ENCODE measurements around the gene JPH3. TPM values are rescaled to one million over a fixed set of nuclear protein-coding genes. Genes with fewer than 3 reads are reported as not detected.

The JPH3 gene
- total RNA-seq, 2 donors from 2014 or later, result 0.18 to 0.39 TPM

DNA sequence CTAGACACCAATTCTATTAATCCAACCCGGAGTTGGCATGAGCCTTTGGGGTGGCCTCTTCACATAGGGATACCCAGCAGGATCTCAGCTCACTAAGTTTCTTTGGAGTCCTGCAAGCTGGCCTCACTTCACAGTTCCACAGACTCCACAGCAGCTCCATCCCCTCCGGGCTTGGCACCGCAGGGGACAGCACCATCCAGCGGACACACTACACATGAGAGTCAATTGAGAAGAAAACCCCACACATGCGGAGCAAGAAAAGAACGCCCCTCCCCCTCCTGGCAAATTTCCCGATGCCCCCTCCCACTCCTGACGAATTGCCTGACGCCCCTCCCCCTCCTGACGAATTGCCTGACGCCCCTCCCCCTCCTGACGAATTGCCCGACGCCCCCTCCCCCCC is 132.3 kb downstream of the JPH3 start:
- intact Hi-C loops (cut with DNase I, micrococcal nuclease), result no loop called here
- ATAC-seq (no peak), DNase-seq (no peak)

DNA sequence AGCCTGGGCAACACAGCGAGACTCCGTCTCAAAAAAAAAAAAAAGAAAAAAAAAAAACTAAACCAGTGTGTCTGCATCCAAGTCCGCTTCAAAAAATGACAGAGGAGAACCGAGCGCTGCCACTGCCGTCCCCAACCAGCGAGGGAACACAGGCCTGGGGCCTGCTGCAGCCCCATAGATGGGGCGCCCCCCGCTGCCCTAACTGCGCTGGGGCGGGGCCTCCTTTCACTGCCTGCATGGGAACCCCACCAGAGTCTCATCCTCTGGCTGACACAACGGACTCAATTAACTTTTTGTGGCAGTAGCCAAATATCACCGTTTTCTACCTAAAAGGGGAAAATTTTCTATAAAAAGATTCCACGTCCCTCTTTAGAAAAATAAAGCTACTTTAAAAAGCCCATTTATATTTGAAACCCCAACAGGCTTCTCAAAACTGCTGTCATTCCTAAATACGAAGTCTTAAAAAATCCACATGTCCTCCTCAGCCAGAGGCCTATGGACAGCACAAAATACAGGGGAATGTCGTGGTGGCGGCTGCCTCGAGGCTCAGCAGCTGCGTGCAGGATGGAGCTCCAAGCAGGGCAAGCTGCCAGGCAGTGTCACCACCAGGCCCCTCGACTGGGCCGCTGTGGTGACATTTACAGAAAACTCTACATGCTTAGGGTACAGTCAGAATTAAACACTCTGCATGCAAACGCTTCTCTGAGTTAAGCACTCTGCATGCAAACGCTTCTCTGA is 133.1 kb downstream of the JPH3 start:
- intact Hi-C loops (cut with DNase I, micrococcal nuclease), result no loop called here
- DNase-seq (no peak), ATAC-seq (no peak)

DNA sequence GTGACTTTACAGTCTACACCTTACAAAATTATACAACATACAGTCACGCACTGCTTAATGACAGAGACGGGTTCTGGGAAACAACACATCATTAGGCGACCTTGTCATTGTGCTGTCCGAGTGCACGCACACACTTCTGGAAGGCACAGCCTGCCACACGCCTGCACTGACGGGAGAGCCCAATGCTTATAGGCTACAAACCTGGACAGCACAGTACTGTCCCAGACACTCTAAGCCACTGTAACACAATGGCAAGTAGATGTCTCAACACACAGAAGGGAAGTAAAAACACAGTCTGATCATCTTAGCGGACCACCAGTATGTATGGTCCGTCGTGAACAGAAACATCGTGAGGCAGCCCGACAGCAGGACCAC is 133.7 kb downstream of the JPH3 start:
- intact Hi-C loops (cut with DNase I, micrococcal nuclease), result no loop called here
- ATAC-seq (no peak), DNase-seq (no peak)

DNA sequence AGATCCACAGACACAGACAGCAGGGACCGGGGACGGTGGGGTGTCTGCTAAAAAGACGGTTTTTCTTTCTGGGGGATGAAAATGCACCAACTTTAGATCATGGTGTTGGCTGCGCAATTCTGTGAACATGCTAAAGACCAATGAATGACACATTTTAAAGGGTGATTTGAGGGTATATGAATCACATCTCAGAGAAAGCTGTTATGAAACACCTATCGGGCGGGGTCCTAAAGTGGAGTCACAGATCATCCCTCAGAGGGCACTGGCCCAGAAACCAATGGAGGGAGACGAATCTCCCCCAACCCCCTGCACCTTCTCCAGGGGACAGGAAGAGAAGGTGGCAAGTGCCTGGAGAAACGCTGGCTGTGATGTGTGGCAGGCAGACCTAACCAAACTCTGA is 137.5 kb downstream of the JPH3 start:
- no peak for ATAC-seq

DNA sequence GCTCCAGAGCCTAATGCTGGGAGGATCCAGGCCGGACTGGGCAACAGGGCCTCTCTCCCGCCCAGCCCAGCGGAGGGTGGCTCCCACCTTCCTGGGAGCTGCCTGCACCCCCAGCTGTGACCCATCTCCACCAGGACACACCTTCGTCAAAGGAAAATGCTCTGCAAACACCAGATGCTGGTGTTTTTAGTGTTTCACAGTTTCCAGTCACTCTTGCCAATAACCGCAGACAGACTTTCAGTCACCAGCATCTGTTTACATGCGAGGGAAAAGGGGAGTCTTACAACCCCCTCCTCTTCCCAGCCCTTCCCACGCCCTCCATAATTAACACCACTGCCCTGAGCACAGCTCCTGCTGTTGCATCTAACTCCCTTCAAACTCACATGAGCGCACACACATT is 138.1 kb downstream of the JPH3 start:
- intact Hi-C loops (cut with DNase I, micrococcal nuclease), result no loop called here
- DNase-seq (no peak), ATAC-seq (no peak)

More for the DNA sequence above, 137.5 kb downstream of the JPH3 start:
- no peak for DNase-seq
- intact Hi-C loops (cut with DNase I, micrococcal nuclease), result no loop called here

DNA sequence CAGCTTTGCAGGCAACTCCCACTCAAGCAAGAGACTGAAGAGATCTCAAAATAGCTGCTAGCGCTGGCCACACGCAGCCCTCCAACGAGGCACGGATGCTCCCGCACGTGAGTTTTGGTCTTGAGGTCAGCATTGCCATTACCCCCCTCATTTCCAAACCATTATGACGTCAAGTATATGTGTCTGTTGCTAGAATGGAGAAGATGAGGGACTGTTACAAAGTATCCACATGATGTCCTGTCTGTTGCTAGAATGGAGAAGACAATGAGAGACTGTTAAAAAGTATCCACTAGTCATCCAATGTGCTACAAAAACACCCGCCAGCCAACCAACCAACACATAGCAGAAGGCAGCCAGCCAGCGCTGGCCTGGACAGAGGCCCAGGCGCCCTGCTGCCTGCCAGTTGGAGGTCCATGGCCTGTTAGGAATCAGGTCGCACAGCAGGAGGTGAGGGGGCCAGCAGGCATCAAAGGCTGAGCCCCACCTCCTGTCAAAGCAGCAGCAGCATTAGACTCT is 138.7 kb downstream of the JPH3 start:
- DNase-seq (no peak), ATAC-seq (no peak)
- intact Hi-C loops (cut with DNase I, micrococcal nuclease), result no loop called here

DNA sequence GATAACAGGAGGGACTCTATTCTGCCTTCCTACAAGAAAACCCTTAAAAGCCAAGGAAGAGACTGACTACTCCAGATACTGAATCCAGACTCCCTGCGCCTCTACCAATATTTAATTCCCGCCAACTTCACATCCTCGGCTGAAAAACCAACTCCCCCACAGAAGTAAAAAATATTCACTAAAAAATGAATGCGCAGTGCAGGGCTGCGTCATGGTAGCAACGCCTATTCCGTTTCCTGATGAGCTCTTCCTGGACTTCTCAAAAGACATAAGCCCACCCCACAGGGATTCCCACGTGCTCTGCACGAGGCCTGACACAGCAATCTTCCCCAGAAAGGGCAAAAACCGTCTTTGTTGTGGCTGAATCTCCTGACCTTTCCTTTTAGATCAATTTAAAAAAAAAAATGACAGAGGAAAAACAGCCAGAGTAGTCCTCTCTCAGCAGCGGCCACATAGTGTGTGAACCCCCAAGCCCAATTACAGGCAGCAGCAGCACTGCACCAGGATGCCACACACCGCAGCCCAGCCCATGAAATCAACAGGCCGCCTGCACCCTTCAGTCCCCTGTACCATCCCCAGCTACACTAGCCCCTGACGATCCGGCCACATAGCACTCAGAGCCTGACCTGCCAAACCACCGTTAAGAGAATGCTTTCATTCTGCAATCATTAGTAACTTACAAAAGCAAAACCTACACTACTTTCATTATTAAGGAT is 139.6 kb downstream of the JPH3 start:
- intact Hi-C loops (cut with DNase I, micrococcal nuclease), result no loop called here
- no peak for DNase-seq
- ATAC-seq, result no peak

DNA sequence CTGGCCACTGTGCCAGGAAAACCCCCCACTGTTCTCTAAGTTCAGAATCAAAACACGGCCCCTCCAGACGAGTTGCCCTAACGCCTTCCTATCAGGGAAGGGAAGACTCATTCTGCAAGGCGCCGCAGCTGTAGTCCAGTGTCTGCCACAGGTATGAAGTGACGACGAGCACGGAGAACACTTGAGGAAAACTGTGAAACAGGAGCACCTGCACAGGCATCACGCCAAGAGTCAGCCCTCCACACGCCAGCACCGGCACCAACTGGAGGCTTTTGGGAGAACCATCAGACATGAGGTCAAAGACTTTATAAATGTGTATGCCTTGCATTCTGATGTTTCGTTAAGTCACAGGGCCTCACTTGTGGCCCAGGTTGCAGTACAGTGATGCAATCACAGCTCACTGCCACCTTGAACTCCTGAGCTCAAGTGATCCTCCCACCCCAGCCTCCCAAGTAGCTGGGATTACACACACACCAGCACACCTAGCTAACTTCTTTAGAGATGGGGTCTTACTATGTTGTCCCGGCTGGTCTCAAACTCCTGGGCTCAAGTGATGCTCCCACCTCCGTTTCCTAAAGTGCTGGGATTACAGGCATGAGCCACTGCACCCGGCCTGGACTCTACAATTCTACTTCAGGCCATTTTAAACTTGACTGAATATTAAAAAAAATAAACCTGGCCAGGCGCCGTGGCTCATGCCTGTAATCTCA is 140.6 kb downstream of the JPH3 start:
- DNase-seq (no peak), ATAC-seq (no peak)
- intact Hi-C loops (cut with DNase I, micrococcal nuclease), result no loop called here

DNA sequence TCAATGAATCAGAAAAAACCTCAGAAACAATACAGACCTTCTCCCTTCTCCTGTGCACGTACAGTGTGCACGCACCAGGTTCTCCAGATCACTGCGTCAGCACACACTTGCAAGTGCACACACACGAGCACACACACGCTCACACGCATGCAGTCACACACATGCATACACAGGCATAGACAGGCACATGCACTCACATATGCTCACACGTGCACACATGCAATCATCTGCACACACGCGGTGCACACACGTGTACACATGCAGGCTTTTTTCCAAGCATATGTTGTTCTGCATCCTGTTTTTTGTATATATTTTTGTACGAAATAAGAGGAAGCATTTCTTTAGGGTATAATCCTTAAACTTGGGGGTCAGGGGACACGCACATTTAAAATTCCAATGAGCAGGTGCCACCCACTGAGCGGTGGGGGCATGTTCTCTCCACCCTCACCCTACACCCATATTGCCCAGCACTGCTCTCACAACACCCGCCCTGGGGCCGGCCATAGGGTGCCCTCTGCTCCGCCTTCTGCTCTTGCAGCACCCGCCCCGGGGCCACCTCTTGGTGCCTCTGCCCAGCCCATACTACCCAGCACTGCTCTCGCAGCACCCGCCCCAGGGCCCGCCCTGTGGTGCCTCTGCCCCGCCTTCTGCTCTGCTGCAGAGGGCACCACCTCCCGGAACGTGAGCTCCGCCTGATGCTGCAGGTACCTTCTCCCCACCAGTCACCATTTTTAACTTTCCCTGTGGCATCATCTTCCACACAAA is 142.6 kb downstream of the JPH3 start:
- DNase-seq (peak; percentile 83 to 89), ATAC-seq (peak; percentile 100)
- intact Hi-C loops (cut with DNase I, micrococcal nuclease), result no loop called here

DNA sequence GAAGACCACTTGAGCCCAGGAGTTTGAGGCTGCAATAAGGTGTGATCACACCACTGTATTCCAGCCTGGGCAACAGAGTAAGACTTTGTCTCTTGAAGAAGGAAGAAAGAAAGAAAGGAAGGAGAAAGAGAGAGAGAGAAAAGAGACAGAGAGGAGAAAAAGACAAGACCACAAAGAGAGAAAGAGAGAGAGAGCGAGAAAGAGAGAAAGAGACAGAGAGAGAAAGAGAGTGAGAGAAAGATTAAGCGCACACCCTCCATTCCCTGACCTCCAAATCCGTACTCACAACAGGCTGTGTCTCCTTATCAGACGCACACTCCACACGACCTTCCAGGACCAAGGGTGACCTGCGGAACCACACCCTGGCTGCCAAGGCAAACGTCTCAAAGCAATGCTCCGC is 143.9 kb downstream of the JPH3 start:
- no peak for DNase-seq
- intact Hi-C loops (cut with DNase I, micrococcal nuclease), result no loop called here
- ATAC-seq, result no peak

Other genes starting within 250 kb of the JPH3 start
- 10 to 100 TPM; 57.5 to 79.8 TPM for gene FBXO31, start 218.7 kb upstream of the JPH3 start, total RNA-seq
- gene MAP1LC3B, start 210.2 kb upstream of the JPH3 start, total RNA-seq, result 10 to 100 TPM; 64.5 to 88.0 TPM
- 10 to 100 TPM; 30.3 to 30.7 TPM for gene ZCCHC14, start 109.5 kb upstream of the JPH3 start, total RNA-seq
- 100 to 1,000 TPM in 1 of 2 donors, 10 to 100 TPM in 1; 28.7 to 118 TPM for gene KLHDC4, start 163.5 kb downstream of the JPH3 start, total RNA-seq

All from left colon (tissue), 2 donors.